GM19240 (cell line): ENCODE data around the gene CCL4.
A peak's percentile ranks its signal among the peaks of the same experiment; 100 is the strongest.
"Not testable (repeated sequence)": the region's sequence is repeated elsewhere in the genome, so short reads cannot be mapped to it uniquely, and the experiment has no call there.

Source experiments
- DNase-seq: peaks from one replicate; pipeline ENCODE4 v3.0.0; 2011; ENCODE audit warnings: low spot score; ENCODE audit not compliant: insufficient read length

Gene CCL4

DNA sequence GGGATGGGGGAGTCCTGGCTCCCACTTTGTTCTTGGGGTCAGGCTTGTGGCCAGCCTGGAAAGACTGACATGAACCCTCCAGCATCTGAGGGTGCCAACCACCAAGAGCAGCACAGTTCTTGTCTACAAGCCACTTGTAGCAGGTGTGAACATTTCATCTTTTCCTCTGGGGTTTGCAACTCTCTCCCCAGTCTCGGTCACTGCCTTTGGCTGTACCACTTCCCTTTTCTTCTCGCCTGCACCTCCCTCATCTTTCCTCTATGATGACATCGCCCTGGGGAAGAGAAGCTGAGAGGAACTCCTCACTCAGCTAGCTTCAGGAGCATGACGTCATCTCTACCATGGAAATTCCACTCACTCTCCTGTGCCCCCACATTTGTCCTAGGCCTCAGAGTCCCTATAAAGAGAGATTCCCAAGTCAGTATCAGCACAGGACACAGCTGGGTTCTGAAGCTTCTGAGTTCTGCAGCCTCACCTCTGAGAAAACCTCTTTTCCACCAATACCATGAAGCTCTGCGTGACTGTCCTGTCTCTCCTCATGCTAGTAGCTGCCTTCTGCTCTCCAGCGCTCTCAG lies at the start of gene CCL4:
Gene CCL4, plus strand, starts transcription at position 427 of the 575 bp plus-strand sequence. Its CDS starts 79 bp downstream, at position 506.
- DNase-seq, result not testable (repeated sequence)

DNA sequence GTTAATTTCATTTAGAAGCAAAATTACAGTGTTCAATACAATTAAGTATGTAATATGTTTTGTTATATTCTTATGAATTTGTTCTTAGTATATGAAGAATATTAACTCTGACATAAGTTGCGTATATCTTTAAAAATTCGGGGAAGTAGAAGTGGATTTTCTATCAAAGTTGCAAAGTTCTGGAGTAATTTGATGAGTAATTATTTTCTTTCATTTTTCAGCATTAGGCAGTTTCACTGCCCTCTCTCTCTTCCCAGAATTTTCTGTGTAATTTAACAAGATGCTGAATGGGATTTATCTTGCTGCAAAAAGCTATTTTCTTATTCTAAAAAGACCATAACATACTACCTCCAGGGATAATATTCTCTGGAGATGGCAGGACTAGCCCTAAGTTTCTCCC lies 48.5 kb upstream of the CCL4 start:
- DNase-seq, result no peak

DNA sequence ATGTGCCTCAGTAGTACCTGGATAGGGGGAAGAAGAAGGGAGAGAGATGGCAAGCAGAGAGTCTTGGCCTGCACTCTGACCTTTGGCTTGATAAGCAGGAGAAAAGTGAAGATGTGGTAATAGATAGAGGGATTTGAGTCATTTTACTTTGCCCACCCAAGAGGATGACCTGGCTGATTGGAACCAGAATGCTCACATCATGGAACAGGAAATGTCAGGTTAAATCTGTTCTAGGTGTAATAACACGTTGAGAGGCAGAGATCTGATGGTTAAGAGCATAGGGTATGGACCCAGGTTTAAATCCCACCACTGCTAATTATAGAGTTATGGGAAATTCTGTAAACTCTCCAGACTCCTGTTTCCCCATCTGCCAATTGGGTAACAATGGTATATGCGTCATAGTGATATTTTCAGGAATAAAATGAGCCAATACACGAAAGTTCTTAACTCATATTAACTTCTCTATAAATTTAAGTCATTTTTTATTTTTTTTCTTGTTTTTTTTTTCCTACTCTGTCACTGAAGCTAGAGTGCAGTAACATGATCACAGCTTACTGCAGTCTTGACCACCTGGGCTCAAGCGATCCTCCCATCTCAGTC lies 47.6 kb upstream of the CCL4 start:
- no peak for DNase-seq

DNA sequence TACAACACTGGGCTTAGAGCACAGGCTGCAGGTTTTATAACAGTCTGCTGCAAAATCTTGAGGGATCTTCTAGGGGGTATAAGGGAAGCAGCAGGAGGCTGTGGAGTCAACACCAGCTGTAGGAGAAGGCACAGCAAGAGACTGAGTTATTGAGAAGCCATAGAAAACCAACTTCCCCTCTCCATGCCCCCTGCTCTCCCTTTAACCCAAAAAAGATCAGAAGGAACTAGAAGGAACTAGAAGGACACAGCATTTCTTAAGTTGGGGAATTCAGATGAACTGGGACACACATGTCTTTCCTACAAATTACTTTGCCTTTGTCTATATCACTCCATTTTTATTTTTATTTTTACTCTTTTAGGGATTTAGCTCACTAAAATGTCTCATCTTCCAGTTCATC lies 45.7 kb upstream of the CCL4 start:
- DNase-seq, result no peak

DNA sequence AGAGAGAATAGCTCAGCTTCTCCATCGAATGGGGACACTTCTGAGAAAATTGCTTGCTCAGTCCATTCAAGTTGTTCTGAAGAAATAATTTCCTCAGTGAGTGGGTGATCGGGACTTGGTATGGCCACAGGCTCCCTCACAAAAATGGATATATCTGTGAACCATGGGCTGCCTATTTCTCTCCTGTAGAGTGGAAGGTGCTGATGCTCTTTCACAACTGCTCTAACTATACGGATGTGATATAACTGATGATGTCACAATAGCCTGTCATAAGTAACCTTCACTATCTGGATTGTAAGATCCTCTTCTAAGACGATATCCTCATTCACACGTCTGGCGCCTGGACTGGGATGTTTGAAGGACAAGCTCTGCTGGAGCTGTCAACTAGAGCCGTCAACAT lies 44.2 kb upstream of the CCL4 start:
- no peak for DNase-seq

DNA sequence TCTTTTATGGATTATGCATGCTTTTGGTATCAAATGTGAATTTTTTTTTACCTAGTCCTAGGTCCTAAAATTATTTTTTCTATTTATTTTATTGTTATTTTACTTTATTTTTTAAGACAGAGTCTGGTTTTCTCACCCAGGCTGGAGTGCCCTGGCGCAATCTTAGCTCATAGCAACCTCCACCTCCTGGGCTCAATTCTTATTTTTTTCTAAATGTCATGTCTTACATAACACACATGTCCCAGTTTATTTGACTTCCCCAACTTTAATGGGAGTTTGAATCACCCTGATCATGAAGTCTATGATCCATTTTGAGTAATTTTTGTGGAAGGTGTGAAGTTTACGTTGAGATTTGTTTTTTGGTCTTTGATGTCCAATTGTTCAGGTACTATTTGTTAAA lies 42.8 kb upstream of the CCL4 start:
- no peak for DNase-seq

DNA sequence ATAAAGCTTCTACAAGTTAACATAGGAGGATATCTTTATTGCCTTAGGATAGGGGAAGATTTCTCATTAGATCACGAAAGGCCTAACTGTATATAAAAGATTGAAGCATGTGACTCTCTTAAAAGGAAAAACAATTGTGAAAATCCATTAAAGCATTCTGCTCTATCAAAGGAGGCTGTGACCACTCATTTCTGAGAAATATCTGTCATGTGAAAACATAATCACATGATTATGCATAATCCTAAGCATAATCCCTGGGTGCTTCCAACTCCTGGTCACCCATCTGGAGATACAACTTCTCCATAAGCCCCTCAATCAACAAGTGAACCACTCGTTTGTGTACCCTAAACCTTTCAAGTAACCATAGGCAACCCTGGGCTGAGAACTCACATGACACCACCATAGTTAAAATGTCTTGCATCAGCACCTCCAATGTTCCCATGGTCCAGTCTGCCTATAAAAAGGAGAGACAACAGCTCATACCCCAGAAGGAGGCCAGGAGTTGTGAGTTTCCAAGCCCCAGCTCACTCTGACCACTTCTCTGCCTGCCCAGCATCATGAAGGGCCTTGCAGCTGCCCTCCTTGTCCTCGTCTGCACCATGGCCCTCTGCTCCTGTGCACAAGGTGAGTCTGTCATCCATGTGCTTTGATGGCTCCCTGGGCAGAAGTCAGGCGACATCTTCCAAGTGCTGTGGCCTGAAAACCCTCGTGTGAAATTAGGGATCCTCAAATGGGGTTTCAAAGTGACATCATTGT lies 39.7 kb upstream of the CCL4 start, which contains the start of gene CCL18:
Gene CCL18, plus strand, starts transcription at position 487 of the 756 bp plus-strand sequence. Its CDS starts 71 bp downstream, at position 558.
- DNase-seq, result no peak

DNA sequence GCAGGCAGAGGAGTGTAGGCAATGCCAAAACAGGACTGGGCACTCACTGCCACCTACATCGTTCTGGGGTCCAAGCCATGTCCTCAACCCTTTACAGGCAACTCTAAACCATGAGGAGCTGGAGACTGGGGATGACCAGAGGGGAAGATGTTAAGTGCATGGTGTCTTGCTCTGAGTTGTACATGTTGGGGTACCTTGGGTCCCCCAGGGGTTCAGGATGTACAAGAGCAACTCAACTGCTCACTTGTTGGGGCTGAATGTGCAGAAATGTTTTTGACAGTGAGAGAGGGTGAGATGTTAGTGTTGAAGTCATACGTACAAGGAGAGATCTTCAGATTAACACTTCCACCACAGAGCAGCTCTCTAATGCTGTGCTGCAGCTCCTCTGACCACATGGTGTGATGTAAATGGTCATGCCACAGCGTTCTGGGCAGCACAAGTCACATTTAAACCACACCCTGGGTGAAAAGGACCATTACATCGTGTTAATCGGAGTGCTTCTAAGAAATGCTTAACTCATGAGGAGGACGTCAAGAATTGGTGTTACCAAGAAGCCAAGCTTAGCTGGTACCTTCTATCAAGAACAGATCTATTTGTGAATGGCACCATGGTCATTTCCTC lies 37.2 kb upstream of the CCL4 start:
- DNase-seq, result no peak

DNA sequence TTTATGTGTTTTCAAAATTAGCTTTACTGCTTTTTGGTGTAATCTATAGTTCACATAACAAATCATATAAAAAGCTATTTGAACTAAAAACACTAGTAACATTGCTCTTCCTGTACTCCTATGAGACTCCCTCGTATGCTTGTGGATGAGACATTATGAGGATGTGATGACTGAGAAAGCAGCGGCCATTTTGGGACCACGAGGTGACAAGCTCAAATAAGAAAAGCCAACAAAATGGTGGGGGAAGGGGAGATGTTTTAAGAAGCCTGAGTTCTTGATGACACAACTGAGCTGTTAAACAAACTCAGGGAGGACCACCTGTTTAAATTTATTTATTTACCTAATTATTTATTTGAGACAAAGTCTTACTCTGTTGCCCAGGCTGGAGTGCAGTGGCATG lies 35.1 kb upstream of the CCL4 start:
- no peak for DNase-seq

DNA sequence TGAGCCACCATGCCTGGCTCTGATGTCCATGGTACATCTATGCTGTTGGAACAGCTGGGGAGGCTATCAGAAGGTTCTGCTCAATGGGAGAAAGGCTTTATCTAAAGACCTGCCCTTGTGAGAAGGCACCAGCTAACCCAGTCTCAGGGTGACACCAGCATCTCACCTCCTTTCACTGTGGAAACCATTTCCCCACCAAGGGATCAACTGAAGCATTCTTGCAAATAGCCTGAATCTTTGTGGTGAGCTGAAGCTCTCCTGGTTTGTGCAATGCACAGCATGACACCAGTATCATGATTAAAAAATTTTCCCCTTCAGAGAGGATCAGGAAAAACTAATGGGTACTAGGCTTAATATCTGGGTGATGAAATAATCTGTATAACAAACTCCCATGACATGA lies 34.5 kb upstream of the CCL4 start:
- DNase-seq, result no peak

DNA sequence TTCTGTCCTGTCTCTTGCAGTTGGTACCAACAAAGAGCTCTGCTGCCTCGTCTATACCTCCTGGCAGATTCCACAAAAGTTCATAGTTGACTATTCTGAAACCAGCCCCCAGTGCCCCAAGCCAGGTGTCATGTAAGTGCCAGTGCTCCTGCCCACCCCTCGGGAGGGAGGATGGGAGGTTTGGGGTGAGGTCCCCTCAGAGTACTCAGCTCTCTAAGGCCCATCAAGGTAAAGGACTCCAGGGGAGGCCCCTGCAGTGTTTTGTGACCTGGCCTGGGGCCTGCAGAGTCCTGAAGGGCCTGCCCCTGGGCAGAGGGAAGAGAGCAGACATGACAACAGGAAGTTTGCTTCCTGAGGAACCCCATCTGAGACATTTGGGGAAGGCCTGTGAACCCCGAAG lies 33.2 kb upstream of the CCL4 start:
- no peak for DNase-seq

DNA sequence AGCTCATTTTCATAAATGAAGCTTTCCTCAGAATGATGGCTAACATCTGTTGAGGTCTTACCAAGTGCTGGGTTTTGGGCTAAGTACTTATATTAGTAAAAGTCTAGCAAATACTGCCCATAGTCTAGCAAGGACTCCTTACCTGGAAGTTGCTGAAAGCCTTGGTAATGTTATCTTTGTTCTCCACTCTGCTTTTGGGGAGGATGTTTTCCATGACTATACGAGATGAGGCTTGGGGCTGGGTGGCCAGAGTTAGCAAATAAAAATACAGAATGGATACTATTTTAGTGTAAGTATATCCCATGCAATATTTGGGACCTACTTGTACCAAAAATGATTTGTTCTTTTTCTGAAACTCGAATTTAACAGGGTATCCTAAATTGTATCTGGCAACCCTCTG lies 31.9 kb upstream of the CCL4 start:
- DNase-seq, result no peak

DNA sequence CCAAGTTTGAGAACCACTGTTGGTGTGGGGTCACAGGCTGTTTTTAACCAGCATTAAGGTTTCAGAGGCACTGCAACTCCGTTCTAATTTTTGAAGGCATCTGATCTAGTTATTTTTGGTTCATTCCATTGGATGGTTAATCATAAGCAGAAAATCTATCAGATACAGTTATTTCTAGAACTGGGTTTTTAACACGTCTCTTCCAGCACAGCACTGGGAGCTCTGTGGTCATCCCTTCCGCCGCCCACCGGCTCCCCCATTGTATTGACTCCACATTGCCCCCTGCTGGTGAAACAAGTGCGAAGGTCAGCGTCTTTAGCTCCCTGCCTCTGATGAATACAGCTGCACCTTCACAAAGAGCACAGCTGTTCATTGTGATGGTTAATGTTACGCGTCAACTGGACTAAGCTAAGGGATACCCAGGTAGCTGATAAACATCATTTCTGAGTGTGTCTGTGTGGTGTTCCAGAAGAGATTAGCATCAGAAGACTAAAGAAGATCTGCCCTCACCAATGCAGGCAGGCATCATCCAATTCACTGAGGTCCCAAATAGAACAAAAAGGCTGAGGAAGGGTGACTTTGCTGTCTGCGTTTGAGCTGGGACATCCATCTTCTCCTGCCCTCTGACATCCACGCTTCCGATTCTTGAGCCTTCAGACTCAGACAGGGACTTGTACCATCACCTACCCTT lies 31.1 kb upstream of the CCL4 start:
- DNase-seq, result peak; percentile 36

DNA sequence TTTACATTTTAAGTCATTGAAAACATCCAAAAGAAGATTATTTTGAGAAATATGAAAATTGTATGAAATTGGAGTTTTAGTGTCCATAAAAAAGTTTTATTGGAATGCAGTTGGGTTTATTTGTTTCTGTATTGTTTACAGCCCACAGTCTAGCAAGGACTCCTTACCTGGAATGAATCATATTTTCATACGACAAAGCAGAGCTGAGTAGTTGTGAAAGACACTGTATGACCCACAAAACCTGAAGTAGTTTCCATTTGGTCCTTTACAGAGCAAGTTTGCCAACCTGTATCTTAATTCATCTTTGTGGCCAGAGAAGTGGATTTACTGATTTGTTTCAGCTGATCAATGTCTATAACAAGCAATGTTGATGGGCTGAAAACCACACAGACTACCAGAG lies 29.3 kb upstream of the CCL4 start:
- no peak for DNase-seq

DNA sequence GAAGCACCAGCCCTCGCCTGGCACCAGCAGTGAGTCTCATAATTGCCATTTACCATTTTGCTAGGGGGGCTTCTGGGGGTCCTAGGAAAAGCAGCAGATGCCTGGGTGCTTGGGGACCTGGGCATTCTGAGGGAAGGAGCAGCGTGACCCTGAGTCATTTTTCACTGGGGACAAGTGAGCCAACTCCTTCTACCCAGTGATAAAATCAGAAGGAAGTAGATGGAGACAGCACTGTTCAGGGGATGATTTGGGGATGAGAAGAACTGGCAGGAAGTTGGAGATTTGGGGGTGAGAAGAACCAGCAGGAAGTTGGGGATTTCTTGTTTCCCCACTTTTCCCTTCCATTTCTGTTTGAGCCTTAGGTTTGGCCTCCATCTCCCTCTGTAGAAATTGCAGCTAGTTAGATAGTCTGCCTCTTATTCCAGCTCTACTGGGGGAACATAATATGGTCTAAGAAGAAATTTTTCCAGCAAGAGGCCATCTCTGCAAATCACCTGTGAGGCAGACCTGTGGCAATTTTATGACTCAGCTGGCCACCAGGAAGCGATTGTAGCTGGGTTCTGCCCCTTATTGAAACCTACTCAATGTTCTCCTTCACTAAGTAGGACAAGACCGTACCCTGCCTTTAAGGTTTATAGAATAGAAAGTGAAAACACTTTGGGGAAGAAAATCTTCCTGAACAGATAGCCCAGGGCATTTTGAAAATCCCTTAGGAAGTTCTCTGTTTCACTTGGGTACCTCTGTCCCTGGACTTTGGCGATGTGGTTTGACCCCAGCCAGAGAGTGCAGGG lies 21.8 kb upstream of the CCL4 start:
- not testable (repeated sequence) for DNase-seq

DNA sequence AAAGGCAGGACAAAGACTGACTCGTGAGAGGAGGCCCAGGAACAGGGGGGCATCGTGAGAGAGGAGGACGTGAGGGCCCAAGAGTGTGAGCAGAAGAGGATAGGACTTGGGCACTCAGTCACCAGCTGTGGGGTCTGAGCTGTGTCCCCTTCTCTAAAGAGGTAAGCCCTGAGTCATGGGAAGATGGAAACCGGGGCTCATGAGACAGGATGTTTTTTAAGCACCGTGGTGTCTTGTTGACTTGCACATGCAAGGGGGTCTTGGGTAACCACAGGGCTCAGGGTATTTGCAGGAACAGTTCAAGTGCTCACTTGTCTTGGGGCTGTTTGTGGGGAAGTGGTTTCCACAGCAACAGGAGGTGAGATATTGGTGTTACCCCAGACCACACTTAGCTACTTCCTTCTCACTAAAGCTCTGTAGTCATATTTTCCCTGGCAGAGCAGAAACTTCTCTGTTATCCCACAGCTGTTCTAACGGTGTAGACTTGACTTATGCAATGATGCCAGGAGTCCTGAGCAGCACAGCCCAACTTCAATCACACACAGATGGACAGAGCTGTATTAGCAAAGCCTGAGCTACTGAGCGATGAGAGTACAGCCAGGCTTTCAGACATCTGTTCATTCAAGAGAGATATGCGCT lies 21.0 kb upstream of the CCL4 start:
- peak; percentile 15 for DNase-seq

DNA sequence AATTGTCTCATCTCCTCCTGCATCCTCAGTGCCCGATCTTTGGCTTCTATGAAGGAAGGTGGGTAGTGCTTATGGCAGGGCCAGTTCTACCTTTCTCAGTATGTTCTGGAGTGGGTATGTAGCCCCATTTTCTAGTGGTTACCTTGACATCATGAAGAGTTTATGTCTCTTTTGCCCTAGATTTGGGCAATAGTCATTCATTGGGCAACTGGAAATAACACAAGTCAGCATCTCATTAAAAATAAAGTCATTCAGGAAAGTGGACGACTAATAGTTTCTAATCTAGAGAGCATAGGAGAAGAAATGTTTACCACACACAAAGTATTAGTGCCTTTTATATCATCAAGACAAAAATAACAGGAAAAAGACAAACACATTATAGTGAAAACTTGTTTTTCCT lies 19.9 kb upstream of the CCL4 start:
- not testable (repeated sequence) for DNase-seq

DNA sequence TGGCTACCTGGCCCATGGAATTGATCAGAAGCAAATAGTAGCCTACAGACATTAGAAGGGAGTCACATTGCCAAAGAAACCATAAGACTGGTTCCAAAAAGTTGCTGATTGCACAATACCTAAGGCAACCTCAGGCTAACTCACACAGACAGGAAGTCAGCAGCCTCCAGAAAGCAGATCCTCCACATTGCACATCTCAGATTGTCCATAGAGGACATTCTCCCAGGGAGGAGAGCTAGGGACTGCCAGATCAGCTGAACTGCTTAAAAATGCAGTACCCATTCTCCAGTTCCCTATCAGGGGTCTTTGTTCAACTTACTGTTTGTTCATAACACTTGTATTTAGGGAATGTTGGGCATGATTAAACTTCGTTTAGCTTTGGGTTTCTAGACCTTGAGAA lies 17.9 kb upstream of the CCL4 start:
- DNase-seq, result no peak

DNA sequence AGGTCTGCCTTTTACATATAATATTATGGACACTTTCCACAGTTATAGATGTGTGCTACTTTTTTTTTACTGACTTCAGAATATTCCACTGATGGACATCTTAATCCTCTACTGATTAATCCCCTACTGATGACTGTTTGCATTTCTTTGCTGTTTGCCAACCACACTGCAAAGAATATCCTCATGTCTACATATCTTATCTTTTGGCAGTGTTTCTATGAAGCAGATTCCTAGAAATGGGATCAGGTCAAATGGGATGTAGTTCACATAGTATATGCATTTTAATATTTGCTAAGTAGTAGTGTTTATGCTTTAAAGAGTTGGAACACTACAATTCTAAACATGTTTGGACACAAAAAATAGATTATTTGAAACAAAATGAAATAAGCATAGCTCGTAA lies 16.8 kb upstream of the CCL4 start:
- DNase-seq, result no peak

DNA sequence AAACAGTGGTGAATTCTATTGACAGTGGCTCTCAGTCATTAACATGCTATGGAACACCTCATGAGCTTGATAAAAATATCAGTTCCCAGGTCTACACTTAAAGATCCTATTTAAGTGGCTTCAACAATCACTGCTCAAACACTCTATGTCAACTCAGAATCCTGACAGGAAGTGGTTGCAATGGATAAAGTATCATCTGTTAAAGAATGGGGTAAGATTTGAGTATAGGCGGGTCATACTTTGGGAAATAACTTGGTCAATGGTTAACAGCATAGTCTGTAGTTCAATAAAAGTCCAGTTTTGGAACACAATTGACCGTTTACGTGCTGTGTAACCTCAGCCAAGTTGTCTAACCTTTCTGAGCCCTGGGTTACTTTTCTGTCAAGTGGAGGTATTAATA lies 16.2 kb upstream of the CCL4 start:
- DNase-seq, result not testable (repeated sequence)
